Uterus (tissue), 2 donors: Measurements from ENCODE around the gene XXYLT1.

Experiments
- CTCF ChIP-seq, 4 experiments: fragments of 200-600 bp in 2 of 4; fragments of 450-650 bp in 2 of 4; sonication (generic) in 2 of 4; IDR thresholded peaks; one replicate each; pipeline ENCODE4 v1.5.1; 2016 to 2019; ENCODE audit warnings: antibody characterized with exemption in 4 of 4, mild to moderate bottlenecking in 2 of 4, moderate library complexity in 1 of 4
- POLR2A ChIP-seq, 2 donors: fragments of 450-650 bp; IDR thresholded peaks; one replicate each; pipeline ENCODE4 v1.6.1; 2016; ENCODE audit warnings: antibody characterized with exemption in 2 of 2, mild to moderate bottlenecking in 1 of 2, moderate library complexity in 1 of 2

GRCh38 chr3:195197765-195198425, 73.1 kb downstream of the XXYLT1 start:
- TF ChIP-seq CTCF (IDR thresholded peaks at IDR 0.05) (no peak), POLR2A (IDR thresholded peaks at IDR 0.05) (no peak)
